Measurements from ENCODE around the gene MEDAG. TPM values are rescaled to one million over a fixed set of nuclear protein-coding genes. Genes with fewer than 3 reads are reported as not detected.

The MEDAG gene
- total RNA-seq, 3 donors from 2014 or later, result not detected

Other genes starting within 250 kb of the MEDAG start
- gene ALOX5AP, start 170.7 kb upstream of the MEDAG start, total RNA-seq, result 1 to 10 TPM; 5.7 to 8.4 (median 7.1) TPM
- gene TEX26, start 26.4 kb downstream of the MEDAG start, total RNA-seq, result not detected